ENCODE measurements around the gene LAMA5. TPM values are rescaled to one million over a fixed set of nuclear protein-coding genes. Genes with fewer than 3 reads are reported as not detected.

The LAMA5 gene
- polyA plus RNA-seq, 2 of the 4 experiments (the other 2 are of a cell fraction): 20.4 to 196 TPM

GRCh38 chr20:62377064-62377461 is 10.0 kb upstream of the LAMA5 start:
- peaks cover 72% of the 10 kb centered on the region for H3K4me1 ChIP-seq
- FAIRE-seq (no peak), ATAC-seq (peak in 1 of 2 experiments; percentile 2; a peak in 2 of 6 replicates), DNase-seq (ENCODE audit: low read depth in 1 of 2, low spot score in 1 of 2) (no peak)
- H3K4me3 ChIP-seq: no peak overlapping the region
- CTCF ChIA-PET: interaction anchor here (0.8 to 11.0 kb wide), 13 partner anchors 8 to 81 kb away, joined by 3 to 290 read pairs (median 4); partner anchors contain the start of genes ADRM1 and LAMA5
- POLR2A ChIA-PET: interaction anchor here (0.7 to 1.3 kb wide), 2 partner anchors 10 kb away, joined by 3 read pairs; partner anchors contain the start of genes LAMA5 and RPS21
- peak overlapping the region; percentile 81 to 94 for H3K27ac ChIP-seq
- no peak overlapping the region for H3K4me2 ChIP-seq
- WGBS (ENCODE audit: missing lambda C conversion rate): 95% methylated on average over 17 of the region's 17 CpGs
- no peaks in the 10 kb centered on the region for H3K9me3 ChIP-seq
- TF ChIP-seq JUN (IDR thresholded peaks at IDR 0.05): no peak
- TF ChIP-seq BHLHE40 (IDR thresholded peaks at IDR 0.05; ENCODE audit: low read depth, low read length): no peak

GRCh38 chr20:62376112-62377063 is 9.3 kb upstream of the LAMA5 start:
- DNase-seq (ENCODE audit: low read depth in 1 of 2, low spot score in 1 of 2) (peak in 1 of 2 experiments; percentile 81), FAIRE-seq (no peak), ATAC-seq (peak; percentile 70 to 85)
- WGBS (ENCODE audit: missing lambda C conversion rate): 48% methylated on average over 24 of the region's 26 CpGs
- Histone ChIP-seq H3K9me3 (no peaks in the 10 kb centered on the region), H3K27ac (peak overlapping the region; percentile 81 to 94), H3K4me1 (peaks cover 75% of the 10 kb centered on the region), H3K4me3 (no peak overlapping the region), H3K4me2 (peak overlapping the region; percentile 59)
- TF ChIP-seq CTCF (IDR thresholded peaks at IDR 0.05): peak; percentile 62
- peak; percentile 79 for TF ChIP-seq SMC3 (IDR thresholded peaks at IDR 0.05)
- TF ChIP-seq PHF8 (IDR thresholded peaks at IDR 0.05; ENCODE audit: borderline replicate concordance, low read depth): no peak
- no peak for TF ChIP-seq EHMT2 (IDR thresholded peaks at IDR 0.05; ENCODE audit: low read depth)
- TF ChIP-seq MAFK (IDR thresholded peaks at IDR 0.05; ENCODE audit: partially characterized antibody): peak; percentile 19
- peak; percentile 50; the same call in 1 of the 2 replicates for TF ChIP-seq MAX (IDR thresholded peaks at IDR 0.05)
- TF ChIP-seq USF2 (IDR thresholded peaks at IDR 0.05): no peak
- TF ChIP-seq RAD21 (conservative IDR thresholded peaks at IDR 0.05 in 1 of 2, IDR thresholded peaks at IDR 0.05 in 1 of 2): peak; percentile 69 to 79
- TF ChIP-seq FOSL2 (IDR thresholded peaks at IDR 0.05): no peak
- TF ChIP-seq FOSL2 (CRISPR knock-in tag; IDR thresholded peaks at IDR 0.05): peak; percentile 27; the same call in 1 of the 2 replicates
- TF ChIP-seq BCL3 (IDR thresholded peaks at IDR 0.05): no peak
- TF ChIP-seq KDM1A (IDR thresholded peaks at IDR 0.05; ENCODE audit: low read depth): no peak
- TF ChIP-seq PBX3 (IDR thresholded peaks at IDR 0.05): peak; percentile 18; the same call in 1 of the 2 replicates
- TF ChIP-seq JUN (IDR thresholded peaks at IDR 0.05): peak in 1 of 2 experiments; percentile 9; a peak in 1 of 5 replicates
- CTCF ChIA-PET: interaction anchor here (0.6 to 11.0 kb wide), 20 partner anchors 9 to 81 kb away, joined by 3 to 290 read pairs (median 4); partner anchors contain the start of genes ADRM1, LAMA5 and RPS21
- POLR2A ChIA-PET: interaction anchor here (1.3 to 1.4 kb wide), 2 partner anchors 9 to 74 kb away, joined by 3 read pairs; partner anchors contain the start of genes ADRM1 and LAMA5

All from A549 (cell line).